SU-DHL-6 (cell line): ENCODE measurements around the gene PLAC1.

Source experiments
- CTCF ChIP-seq: fragments of 200-600 bp; sonication (generic); IDR thresholded peaks from one replicate; pipeline ENCODE4 v1.5.1; 2017; ENCODE audit warnings: antibody characterized with exemption, mild to moderate bottlenecking, low read length, moderate library complexity; ENCODE audit not compliant: insufficient read depth, poor library complexity, severe bottlenecking
- EZH2phosphoT487 ChIP-seq: fragments of 200-600 bp; sonication (generic), shearing (Covaris generic); conservative IDR thresholded peaks from 2 replicates; pipeline ENCODE4 v1.6.1; 2018; ENCODE audit warnings: mild to moderate bottlenecking, antibody characterized with exemption, low read length, moderate library complexity, mixed read lengths

DNA sequence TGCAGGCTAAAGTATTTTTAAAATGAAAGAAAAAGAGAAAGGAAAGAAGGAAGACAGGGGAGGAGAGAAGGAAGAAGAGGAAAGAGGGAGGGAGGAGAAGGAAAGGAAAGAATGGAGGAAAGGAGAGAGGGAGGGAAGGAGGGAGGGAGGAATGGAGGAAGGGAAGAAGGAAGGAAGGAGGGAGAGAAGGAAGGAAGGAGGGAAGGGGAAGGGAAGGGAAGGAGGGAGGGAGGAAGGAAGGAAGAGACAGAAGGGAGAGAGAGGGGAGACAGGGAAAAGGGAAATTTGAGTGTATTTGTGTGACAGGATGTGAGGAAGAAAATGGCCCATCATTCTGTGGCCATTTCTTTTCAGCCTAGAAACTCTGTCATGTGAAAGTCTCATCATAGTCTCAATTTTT, 14.9 kb upstream of the PLAC1 start:
- no peak for TF ChIP-seq CTCF
- TF ChIP-seq EZH2phosphoT487 = no peak
